ENCODE measurements around the gene MAPKAP1.
A peak's percentile ranks its signal among the peaks of the same experiment; 100 is the strongest.
"Not testable (repeated sequence)": the region's sequence is repeated elsewhere in the genome, so short reads cannot be mapped to it uniquely, and the experiment has no call there.

MAPKAP1 gene

DNA sequence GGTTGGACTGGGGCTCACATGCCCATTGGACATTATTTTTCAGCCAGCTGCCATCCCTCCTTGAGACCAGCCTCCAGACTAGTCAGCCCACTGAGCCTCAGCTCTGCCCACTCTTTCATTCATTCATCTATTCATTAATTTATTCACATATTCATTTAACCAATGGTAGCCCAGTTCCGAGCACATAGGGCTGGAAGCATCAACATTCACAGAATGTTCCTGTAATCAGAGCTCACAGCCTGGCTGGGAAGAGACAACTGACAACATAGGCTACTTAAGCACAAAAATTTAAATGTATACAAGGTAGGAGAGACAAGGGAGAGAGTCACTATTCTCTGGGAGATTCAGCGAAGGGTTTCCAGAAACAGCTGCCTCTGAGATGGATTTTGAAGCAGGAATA lies 23.2 kb upstream of the MAPKAP1 start:
- no peak for DNase-seq (ENCODE audit: low read depth)

DNA sequence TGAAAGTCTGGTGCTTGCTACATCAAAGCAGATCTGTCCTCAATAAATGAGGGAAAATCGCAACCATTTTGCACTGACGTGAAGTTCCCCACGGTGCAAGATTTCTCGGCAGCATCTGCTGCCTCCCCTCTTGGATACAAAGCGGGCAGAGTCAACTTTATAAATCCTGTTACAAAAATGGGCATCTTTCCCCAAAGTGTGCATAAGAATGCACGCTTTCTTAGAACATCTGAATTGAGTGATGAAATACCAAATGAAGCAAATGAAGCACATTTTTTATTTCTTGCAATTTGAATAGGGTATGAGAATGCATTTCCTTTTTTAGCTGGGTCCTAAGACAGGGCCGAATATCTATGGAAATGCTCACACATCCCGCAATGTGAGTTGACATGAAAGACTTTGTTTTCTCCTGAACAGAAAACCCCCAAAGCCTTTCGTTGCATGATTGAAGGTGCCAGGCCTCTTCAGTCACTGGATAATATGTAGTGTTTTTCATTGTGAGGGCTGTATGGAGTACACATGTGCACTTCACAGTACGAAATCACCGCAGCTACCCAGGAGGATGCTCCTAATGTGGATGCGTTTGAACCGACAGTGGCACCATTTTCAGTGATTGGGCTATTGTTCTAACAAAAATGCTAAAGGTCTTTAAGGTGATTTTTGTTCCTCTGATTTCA lies 19.6 kb upstream of the MAPKAP1 start:
- DNase-seq (ENCODE audit: low read depth): no peak

DNA sequence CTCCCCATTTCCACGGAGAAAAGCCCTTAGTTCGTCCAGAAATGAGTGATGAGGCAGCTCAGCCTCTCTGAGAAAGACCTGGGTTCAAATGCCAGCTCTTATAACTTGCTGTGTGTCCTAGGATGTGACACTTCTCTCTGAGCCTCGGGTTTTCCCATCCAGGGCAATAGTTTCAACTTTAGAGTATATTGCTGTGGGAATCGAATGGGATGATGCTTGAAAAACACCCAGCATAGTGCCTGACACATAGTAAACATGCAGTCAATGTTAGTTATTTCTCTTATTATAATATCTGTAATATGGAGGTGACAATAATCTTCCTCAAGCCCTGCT lies 430 bp upstream of the MAPKAP1 start:
- DNase-seq (ENCODE audit: low read depth): no peak

DNA sequence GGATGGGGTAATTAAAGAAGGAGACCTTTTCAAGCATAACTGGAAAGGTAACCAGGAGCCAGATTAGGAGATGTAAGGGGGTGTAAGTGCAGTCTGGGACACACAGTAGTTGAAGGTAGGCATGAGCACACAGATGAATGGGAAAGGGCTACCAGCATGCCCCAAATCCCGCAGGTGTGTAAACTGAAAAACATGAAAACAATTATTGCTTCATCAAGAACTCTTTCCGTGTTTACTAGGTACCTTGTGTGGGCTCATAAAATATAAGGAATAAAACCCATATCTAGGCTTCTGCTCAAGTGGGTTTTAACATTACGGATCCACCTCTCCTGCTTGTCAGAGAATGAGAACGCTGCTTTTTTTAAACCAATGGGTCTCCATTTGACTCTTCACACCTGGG lies 1.1 kb downstream of the MAPKAP1 start:
- DNase-seq (ENCODE audit: low read depth): no peak

DNA sequence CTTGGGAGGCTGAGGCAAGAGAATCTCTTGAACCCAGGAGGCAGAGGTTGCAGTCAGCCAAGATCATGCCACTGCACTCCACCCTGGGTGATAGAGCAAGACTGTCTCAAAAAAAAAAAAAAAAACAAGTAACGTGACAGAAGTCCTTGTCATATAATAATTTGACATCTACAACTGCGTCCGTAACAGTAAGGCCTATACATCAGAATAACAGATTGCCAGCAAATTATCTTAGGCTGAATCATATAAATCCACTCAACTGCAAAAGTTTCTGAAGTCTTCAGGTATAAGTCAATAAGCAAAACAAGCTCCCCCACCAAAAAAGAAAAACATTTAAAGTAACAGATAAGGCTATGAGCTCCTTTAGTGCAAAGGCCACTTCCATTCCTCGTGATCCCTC lies 3.3 kb downstream of the MAPKAP1 start:
- DNase-seq (ENCODE audit: low read depth): no peak

DNA sequence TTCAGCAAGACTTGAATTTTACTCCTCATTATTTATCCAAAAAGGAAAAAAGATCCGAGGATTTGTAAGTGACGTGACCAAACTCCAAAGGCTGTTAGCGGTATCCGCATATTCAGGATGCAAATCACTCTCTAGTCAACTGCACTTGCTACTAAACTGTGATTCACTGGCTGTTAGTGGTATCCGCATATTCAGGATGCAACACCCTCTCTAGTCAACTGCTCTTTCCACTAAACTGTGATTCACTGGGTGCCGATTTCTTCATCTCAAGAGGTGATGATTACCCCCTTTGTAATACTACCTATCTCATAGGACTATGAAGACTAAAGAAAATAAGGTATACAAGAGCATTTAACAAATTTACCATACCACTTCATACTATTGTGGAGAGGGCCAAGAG lies 5.7 kb downstream of the MAPKAP1 start:
- no peak for DNase-seq (ENCODE audit: low read depth)

DNA sequence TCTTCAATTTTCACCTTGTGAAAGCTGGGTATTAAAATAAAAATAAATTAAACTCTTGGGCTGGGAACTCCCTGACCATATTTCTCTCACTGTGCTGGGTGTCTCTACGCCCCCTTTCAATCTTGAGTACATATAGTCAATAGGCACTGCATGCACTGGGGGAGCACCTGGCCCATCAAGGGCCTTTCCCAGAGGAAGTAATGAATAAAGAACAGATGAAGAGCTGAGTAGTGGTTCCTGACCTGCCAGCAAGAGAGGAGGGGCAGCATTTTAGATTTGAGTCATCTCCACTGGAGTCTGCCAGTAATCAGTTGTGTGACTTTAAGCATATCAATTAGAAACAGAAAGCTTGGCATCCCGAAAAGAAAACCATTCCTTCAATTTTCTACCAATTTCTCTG lies 6.2 kb downstream of the MAPKAP1 start:
- peak; percentile 24 for DNase-seq (ENCODE audit: low read depth)

DNA sequence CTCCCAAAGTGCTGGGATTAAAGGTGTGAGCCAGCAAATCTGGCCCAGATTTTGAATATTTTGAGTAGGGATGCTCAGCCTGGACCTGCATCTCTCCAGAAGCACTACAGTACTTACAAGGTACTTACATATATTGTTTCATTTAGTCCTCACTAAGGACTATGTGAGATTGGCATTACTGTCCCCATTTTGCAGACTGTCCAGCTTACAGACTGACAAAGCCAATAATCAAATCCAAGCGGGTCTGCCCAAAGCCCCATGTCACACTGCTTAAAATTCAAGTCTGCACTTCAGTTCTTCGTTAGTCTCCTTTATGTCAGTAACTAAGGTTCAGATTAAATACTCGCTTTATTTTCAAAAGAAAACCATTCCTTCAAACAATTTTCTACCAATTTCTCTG lies 7.1 kb downstream of the MAPKAP1 start:
- no peak for DNase-seq (ENCODE audit: low read depth)

DNA sequence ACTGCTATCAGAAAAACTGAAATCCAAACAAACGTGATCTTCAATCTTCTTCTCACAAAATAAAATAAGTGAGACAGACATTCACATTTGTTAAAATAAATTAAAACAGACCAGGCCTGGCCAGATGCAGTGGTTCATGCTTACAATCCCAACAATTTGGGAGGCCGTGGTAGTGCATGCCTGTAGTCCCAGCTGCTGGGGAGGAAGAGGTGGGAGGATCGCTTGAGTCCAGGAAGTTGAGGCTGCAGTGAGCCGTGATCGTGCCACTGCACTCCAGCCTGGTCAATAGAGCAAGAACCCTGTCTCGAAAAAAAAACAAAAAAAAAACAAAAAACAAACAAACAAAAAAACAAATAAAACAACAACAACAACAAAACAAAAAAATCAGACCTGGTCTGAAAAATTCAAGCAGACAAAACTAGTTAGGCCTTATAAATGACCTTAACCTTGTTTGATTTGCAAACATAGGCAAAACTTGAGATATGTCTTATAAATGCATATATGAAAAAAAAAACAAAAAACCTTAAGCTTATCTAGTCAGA lies 10.8 kb downstream of the MAPKAP1 start:
- no peak for DNase-seq (ENCODE audit: low read depth)

DNA sequence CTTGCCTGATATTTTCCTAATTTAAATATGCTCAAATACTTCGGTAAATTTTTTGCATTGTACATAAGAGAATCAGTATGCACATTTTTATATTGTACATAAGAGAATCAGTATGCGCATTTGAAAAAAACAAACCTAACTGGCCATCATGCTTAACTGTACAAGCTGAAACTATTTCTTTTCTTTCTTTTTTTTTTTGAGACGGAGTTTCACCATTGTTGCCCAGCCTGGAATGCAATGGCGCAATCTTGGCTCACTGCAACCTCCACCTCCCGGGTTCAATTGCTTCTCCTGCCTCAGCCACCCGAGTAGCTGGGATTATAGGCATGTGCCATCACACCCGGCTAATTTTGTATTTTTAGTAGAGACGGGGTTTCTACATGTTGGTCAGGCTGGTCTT lies 11.5 kb downstream of the MAPKAP1 start:
- DNase-seq (ENCODE audit: low read depth): not testable (repeated sequence)

DNA sequence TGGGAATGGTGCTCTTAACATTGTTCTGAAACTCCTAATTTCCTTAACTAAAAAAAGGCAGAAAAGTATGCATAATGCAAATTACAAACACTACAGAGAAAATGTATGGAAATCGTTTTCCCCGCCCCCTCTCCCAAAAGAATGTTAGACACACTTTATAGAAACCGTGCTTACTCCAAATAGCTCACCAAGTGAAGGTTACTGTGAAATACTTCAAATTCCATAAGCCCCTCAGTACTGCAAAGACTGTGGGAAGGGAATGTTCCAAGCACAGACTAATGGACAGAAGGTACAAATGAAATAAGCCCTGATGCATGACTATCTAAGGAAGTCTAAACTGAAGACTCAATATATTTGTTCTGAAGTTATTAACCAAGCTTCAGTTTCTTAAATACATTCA lies 12.5 kb downstream of the MAPKAP1 start:
- no peak for DNase-seq (ENCODE audit: low read depth)

DNA sequence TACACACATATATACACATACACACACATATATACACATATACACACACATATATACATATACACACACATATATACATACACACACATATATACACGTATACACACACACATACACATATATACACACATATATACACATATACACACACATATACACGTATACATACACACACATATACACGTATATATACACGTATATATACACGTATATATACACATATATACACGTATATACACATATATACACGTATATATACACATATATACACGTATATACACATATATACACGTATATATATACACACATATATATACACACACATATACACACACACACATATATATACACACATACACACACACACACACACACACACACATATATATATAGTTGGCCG lies 13.5 kb downstream of the MAPKAP1 start:
- DNase-seq (ENCODE audit: low read depth): not testable (repeated sequence)

DNA sequence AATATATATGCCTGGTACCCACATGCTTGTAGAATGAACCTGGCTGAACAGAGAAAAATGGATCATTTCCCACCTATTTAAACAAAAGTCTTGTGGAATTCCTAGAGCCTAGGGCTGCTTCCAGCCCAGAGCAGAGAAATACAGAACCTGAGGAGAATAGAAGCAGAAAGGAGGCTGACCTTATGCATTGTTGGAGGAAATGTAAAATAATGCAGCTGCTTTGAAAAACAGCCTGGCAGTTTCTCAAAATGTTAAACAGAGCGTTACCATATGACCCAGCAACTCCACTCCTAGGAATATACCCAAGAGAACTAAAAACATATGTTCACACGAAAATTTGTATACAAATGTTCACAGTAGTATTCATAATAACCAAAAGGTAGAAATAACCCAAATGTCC lies 15.1 kb downstream of the MAPKAP1 start:
- DNase-seq (ENCODE audit: low read depth): no peak

DNA sequence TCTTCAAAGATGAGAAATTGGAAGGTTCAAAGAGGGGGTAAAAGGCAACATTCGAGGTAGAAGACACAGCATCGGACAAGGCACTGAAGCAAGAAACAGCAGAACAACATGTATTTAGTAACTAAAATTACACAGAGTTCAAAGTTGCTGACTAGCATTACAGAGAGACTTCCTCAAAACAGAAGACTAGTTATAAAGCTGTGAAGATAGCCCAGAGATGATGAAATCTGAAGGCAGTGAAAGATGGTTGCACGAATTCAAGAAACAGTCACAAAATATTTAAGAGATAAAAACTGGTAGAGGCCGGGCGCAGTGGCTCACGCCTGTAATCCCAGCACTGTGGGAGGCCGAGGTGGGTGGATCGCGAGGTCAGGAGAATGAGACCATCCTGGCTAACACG lies 16.3 kb downstream of the MAPKAP1 start:
- DNase-seq (ENCODE audit: low read depth): no peak

DNA sequence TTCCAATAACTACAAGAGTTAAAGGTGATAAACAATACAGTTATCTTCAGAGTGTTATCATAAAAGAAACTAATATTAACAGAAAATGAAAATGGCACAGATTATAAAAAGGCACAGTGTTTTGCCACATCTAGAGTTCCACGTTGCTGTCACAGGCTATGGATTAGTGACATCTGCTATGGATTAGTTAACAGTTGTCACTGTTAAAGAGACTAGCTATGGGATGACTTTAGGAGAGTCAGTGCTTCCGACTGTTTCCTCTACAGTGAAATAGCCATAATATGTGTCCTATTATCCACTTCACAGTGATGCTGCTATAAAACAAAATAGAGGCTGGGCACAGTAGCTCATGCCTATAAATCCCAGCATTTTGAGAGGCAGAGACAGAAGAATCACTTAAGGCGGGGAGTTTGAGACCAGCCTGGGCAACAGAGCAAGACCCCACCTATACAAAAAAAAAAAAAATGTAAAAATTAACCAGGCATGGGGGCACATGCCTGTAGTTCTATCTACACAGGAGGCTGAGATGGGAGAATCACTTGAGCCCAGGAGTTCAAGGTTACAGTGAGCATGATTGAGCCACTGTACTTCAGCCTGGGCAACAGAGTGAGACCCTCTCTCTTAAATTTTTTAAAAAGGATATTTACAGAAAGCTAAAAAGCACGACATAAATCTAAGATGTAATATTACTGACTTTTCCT lies 19.7 kb downstream of the MAPKAP1 start:
- DNase-seq (ENCODE audit: low read depth): no peak

DNA sequence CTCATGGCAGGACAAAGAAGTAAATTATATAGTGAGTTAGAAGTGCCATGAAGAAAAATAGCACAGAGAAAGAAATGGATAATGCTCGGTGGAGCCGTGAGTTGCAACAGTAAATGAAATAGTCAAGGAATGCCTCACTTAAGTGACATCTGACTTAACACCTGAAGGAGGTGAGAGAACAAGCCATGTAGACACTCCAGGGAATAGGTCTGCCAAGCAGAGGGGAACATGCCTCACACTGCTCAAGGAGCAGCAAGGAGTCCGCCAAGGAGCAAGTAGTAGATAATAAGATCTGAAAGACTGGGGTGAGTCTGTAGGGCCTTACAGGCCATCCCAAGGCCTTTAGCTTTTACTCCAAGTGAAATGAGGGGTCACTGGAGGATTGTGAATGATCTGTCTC lies 21.8 kb downstream of the MAPKAP1 start:
- no peak for DNase-seq (ENCODE audit: low read depth)

DNA sequence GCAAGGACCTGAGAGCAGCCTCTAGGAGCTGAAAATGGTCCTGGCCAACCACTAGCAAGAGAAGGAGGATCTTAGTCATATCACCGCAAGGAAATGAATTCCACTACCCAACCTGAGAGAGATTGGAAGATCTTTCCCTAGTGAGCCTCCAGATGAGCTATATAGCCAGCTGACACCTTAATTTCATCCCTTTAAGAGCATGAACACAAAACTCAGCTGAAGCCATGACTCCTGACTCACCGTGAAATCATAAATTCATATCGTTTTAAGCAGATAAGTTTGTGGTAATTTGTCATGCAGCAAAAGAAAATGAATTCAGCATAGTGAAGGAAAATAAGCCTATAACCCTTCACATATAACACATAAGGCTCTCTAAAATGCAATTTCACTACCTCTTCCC lies 23.5 kb downstream of the MAPKAP1 start:
- no peak for DNase-seq (ENCODE audit: low read depth)

DNA sequence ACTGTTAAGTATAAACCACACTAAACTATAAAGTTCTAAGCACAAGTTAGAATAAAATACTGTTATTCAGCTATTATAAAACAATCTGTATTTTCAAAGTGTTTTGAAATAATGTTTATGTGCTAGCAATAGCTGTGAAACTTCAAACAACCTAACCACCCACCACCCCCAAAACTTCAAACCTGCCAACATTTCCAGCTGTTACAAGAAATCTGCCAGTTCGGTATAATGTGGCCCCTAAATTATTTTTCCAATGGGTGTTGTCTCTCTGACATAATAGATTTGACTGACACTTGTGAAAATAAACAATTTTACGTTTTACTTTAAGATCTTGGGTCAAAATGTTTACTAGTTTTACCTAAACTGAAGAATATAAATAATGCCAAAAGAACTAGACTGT lies 24.7 kb downstream of the MAPKAP1 start:
- DNase-seq (ENCODE audit: low read depth): no peak

DNA sequence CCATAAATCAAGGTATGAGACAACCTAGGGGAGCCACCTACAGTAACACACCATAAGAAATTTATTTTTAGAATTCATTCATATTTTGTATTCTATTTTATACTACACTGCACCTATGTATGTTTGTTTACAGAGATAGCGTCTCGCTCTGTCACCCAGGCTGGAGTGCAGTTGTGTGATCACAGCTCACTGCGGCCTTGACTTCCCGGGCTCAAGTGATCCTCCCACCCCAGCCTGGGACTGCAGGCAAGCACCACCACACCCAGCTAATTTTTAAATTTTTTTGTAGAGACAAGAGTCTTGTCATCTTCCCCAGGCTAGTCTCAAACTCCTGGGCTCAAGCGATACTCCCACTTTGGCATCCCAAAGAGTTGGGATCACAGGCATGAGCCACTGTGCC lies 25.4 kb downstream of the MAPKAP1 start:
- no peak for DNase-seq (ENCODE audit: low read depth)

DNA sequence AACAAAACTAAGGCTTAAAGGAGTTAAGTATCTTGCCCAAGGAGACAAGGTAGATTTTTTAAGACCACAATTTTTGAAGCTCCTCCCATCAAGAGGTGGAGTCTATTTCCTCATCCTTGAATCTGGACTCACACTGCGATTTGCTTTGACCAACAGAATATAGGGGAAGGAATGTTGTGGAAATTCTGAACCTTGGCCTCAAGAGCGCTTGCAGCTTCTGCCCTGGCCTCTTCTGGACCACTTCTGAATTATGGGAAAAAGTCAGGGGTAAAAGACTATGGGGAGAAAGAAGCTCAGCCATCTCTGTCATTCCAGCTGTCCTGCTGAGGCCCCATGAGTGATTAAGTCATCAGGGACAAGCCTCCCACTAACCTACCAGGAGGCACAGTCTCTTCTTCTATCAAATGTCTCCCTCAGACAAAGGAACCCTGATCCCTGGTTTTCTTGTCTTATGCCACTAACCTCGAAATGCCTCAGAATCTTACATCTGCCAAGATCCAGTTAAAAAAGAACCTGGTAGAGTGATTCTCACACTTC lies 25.9 kb downstream of the MAPKAP1 start:
- DNase-seq (ENCODE audit: low read depth): no peak

DNA sequence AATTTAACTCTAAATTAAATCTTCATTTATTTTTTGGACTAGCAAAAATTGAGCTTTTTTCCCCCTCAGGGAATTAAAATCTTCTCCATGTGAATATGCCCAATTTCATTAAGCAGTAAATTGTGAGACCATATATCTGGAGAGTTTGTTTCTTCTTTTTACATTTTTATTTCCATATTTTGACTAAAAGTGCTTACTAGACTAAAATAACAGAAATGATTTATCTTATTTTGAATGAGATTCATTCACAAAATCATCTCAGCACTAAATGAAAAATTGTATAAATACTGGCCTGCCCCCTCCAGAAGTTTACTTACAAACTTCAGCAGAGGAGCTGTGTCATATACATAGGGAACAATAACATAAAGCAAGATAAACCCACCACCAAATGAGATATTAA lies 26.6 kb downstream of the MAPKAP1 start:
- DNase-seq (ENCODE audit: low read depth): no peak

DNA sequence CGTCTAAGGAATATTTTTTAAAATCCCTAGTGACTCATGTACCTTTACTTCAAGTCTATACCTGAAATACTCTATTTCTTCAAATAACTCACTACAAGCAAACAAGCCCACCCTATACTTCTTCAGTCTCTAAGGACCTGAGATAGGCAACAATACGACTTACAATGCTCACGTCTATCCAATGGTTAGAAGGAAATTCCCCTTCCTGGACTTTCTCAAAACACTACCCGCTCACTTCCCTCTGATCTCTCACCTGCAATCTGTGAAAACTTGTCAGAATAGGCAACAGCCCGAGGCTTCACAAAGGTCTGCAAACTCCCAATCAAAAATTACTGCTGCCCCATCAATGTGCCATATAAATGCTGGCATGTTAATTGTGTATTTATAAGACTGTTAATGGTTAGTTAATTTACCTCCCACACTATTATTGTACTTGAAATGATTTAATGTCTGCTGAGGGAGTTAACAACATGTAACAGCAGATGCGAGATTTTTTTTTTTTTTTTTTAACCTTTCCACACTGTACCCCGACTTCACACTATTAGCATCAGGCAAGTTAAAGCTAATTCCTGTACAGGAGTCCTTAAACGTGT lies 27.3 kb downstream of the MAPKAP1 start:
- DNase-seq (ENCODE audit: low read depth): no peak

Data from stimulated activated CD8-positive, alpha-beta memory T cell treated with anti-CD3 and anti-CD28 coated beads, Interleukin-4, amount 100 ng/mL, for 24 hours (primary cell).